Skeletal muscle satellite cell (primary cell): ENCODE results near the gene APBB3.
A peak's percentile ranks its signal among the peaks of the same experiment; 100 is the strongest.

Experiments
- H3K27me3 ChIP-seq: 2 replicates; pipeline ENCODE4 v1.7.0; 2013; ENCODE audit warnings: low read length; ENCODE audit not compliant: control insufficient read depth, insufficient read depth
- H3K36me3 ChIP-seq: 2 replicates; pipeline ENCODE4 v1.7.0; 2013; ENCODE audit warnings: mild to moderate bottlenecking, control low read depth, low read length; ENCODE audit not compliant: insufficient read depth
- H3K4me1 ChIP-seq: 2 replicates; pipeline ENCODE4 v1.7.0; 2013; ENCODE audit warnings: low read length; ENCODE audit not compliant: control insufficient read depth, insufficient read depth
- H3K4me2 ChIP-seq: 2 replicates; pipeline ENCODE4 v1.7.0; 2013; ENCODE audit warnings: mild to moderate bottlenecking, low read length
- H3K4me3 ChIP-seq: 2 replicates; pipeline ENCODE4 v1.7.0; 2013; ENCODE audit warnings: low read length
- H3K9ac ChIP-seq: 2 replicates; pipeline ENCODE4 v1.7.0; 2013; ENCODE audit warnings: mild to moderate bottlenecking, low read depth, low read length, moderate library complexity
- H3K9me3 ChIP-seq: replicated peaks from 2 replicates; pipeline ENCODE4 v1.7.0; 2013; ENCODE audit warnings: mild to moderate bottlenecking, control low read depth, low read length

Gene APBB3

DNA sequence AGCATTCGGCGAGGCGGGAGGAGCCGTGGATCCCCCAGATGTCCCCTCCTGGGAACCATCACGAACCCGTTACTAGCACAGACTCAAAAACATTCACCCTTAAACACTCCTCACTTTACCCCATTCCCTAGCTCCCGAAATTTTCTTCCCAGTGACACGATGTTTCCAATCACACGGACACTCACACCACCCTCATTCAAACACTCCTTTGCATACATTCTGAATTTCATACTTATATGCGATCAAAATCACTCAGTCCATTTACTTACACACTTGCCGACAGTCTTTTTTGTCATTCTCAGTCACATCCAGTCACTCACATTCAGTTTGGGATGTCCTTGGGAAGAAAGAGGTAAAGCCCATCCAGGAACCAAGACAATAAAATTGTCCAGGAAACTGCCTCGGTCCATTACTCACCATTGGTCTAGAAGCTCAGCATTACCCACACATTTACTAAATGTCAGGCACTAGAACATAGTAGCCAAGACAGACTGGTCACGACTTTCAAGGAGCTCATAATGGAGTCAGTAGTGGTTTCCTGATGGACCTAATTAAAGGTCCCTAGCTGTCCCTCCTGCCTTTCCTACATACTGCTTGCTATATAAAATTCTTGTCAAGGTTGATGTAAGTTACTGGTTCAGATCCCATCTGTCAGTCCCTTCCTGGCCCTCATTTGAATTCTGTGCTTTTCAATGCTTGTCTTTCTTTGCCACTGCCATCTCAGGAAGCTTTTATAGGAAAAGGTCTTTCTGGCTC is 804 bp upstream of the APBB3 start:
- Histone ChIP-seq H3K36me3 (peaks cover 28% of the 10 kb centered on the region), H3K4me3 (peak overlapping the region; percentile 94), H3K9ac (peak overlapping the region; percentile 95), H3K27me3 (no peaks in the 10 kb centered on the region), H3K4me2 (peak overlapping the region; percentile 88), H3K4me1 (peaks cover 18% of the 10 kb centered on the region), H3K9me3 (no peaks in the 10 kb centered on the region)

DNA sequence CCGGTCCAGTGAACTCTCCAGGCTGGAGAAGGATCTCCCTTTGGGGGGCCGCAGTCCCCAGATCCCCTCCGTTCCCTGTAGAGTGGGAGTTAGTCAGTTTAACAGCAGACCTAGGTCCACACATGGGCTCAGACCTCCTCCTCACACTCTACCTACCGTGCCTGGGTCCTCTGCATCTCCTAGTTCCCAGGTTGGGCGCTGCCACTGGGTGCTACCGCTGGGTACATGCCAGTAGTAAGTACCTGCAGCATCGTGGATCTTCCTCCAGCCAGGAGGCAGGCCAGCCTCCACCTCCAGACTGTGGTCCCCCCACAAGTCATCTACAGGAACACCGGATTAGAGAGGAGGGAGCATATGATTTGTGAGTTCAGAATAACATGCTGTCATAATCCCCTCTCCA is 802 bp downstream of the APBB3 start:
- Histone ChIP-seq H3K9me3 (no peaks in the 10 kb centered on the region), H3K4me2 (peak overlapping the region; percentile 88), H3K27me3 (no peaks in the 10 kb centered on the region), H3K36me3 (peaks cover 27% of the 10 kb centered on the region), H3K4me3 (peak overlapping the region; percentile 94), H3K4me1 (peaks cover 18% of the 10 kb centered on the region), H3K9ac (peak overlapping the region; percentile 95)

DNA sequence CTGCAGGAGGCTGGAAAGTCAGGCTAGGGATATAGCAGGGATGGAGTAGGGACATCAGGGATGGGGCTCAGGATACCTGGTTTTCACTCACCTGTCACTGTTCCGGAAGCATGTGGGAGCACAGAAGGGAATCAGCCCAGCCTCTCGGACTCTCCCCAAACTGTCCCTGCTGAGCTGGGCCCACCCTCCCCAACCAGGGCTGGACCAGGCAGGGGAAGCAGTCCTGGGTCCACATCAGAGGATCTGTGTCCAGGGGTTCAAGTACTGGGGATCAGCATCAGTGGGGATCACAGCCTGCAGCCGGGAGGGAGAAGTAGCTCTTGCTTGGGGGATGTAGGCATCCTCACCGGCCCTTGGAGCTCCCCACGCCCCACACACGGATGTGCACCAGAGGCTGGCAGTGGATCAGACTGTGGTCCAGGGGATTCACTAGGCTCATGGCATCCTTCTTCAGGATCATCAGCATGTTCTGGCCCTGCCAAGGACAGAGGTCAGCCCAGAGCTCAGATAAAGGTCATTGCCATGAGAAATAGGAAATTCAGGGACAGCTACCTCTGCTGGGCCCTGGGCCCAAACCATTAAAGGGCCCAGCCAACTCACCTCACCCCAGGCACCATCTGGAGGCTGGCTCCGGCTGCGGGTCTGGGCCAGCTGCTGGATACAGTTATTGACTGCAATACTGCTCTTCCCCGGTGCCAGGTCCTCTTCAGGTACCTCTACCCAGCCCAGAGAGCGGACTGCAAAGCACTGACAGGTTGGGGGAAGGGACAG is 2.5 kb downstream of the APBB3 start:
- Histone ChIP-seq H3K27me3 (no peaks in the 10 kb centered on the region), H3K4me1 (peaks cover 24% of the 10 kb centered on the region), H3K36me3 (peaks cover 11% of the 10 kb centered on the region), H3K9ac (no peak overlapping the region), H3K4me3 (no peak overlapping the region), H3K9me3 (no peaks in the 10 kb centered on the region), H3K4me2 (no peak overlapping the region)

DNA sequence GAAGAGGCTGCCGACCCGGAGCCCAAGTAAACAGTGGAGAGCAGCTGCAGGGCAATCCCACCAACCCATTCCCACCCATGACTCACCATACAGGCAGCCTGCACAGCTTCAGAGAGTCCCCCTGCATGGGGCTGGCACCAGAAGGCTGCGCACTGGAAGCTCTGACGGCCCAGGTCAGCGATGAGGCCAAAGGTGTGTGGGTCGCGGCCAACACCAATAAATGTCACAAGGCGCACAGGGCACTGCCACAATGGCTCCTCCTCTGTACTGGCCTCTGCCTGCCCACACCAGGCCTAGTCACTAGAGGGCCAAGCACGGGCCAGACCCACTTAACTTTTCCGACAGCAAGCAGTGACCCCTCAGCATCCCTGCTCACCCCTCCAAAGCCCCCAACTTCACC is 4.2 kb downstream of the APBB3 start:
- Histone ChIP-seq H3K4me3 (no peak overlapping the region), H3K4me1 (peaks cover 27% of the 10 kb centered on the region), H3K36me3 (peaks cover 5% of the 10 kb centered on the region), H3K4me2 (no peak overlapping the region), H3K27me3 (no peaks in the 10 kb centered on the region), H3K9ac (no peak overlapping the region), H3K9me3 (no peaks in the 10 kb centered on the region)

DNA sequence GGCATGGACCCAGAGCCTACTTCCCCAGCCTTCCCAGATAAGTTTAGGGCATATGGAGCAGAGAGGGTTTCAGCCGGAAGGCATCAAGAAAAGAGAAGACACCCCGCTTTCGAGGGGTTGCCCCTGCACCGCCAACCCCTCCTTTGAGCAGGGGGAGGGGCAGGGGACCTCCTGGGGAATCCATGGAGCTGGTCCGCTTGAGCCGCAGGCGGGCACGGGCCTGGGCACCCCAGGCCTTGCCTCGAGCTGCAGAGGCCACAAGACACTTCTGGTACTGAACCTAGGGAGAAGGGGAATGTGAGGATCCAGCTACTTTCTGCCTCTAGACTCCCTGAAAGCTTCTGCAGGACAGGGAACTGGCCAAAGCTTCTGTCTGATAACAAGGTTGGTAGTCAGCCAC is 5.9 kb downstream of the APBB3 start:
- H3K36me3 ChIP-seq: peaks cover 5% of the 10 kb centered on the region
- H3K4me1 ChIP-seq: peaks cover 39% of the 10 kb centered on the region
- no peak overlapping the region for H3K9ac ChIP-seq
- H3K4me3 ChIP-seq: no peak overlapping the region
- H3K9me3 ChIP-seq: no peaks in the 10 kb centered on the region
- H3K27me3 ChIP-seq: no peaks in the 10 kb centered on the region
- no peak overlapping the region for H3K4me2 ChIP-seq

DNA sequence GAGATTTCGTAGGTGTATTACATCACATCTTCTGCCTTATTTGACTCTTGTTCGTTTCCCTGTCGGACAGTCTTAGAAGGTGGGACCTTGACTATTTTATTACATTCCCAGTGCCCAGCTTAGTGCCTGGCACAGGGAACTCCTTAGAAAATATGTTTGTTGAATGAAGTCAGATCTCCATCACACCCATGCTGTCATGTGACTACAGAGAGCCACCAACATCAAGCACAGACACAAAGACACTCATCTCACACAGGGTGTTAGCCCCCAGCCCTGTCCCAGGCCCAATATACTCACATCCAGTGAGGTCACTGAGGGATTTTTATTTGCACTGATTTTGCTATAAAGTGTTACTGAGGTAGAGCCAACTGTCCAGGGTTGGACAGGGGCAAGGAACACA is 6.4 kb downstream of the APBB3 start:
- H3K4me1 ChIP-seq: peaks cover 35% of the 10 kb centered on the region
- H3K4me2 ChIP-seq: peak overlapping the region; percentile 86
- peaks cover 9% of the 10 kb centered on the region for H3K36me3 ChIP-seq
- H3K4me3 ChIP-seq: peak overlapping the region; percentile 95
- no peaks in the 10 kb centered on the region for H3K9me3 ChIP-seq
- peak overlapping the region; percentile 99 for H3K9ac ChIP-seq
- no peaks in the 10 kb centered on the region for H3K27me3 ChIP-seq

DNA sequence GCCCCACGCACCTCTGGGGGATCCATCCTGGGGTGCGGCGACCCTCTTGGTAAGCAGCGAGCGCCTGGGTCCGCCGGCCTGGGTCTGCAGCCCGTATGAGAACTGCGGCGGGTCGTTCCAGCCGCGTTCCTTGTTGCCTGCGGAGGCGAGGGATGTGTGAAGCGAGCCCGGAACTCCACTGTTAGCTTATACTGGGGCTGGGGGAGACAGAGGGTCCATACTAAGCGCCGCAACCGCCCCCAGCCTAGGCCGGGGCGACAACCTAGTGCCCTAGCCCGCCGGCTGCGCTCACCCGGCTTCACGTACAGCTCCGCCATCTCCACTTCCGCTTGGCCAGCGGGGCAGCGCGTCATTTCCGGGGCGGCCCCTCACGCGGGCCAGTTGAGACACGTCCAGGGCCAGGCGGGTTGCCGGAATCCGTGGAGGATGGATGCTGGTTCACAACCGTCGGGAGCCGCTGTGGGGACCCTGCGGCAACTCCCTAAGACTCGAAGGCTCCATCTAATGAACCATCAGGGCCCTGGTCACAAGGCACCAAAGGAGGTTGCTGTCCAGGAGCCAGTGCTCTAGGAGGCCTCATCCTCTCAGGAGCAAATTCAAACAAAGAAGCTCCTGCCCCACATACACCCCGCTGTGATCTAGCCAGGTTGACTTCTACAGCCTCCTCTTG is 7.1 kb downstream of the APBB3 start, which contains the start of gene SRA1:
Gene SRA1, minus strand, starts transcription at position 338 of the 670 bp plus-strand sequence. Its CDS starts 21 bp downstream, at position 317.
- Histone ChIP-seq H3K9ac (peak within 1 kb of the TSS; percentile 99), H3K9me3 (no peaks in the 10 kb centered on the region), H3K4me3 (peak within 1 kb of the TSS; percentile 95), H3K4me1 (peaks cover 35% of the 10 kb centered on the region), H3K27me3 (no peaks in the 10 kb centered on the region), H3K4me2 (peak within 1 kb of the TSS; percentile 86), H3K36me3 (peaks cover 9% of the 10 kb centered on the region)

DNA sequence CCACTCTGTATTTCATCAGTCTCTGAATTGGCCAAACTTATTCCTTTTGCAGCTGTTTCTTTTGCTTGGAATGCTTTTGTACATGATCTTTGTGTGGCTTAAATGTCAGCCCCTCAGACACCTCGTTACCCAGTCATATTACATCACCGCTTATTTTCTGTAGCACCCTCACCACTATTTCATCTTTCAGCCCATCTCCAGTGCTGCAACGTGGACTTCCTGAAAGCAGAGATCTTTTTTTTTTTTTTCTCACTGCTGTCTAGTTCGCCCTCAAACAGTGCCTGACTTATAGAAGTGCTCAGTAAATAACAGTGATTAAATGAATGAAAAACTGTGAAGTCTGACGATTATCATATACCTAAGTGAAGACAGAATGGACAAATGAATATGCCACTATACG is 8.0 kb downstream of the APBB3 start:
- Histone ChIP-seq H3K4me2 (peak overlapping the region; percentile 86), H3K4me1 (peaks cover 35% of the 10 kb centered on the region), H3K9ac (peak overlapping the region; percentile 99), H3K4me3 (peak overlapping the region; percentile 95), H3K27me3 (no peaks in the 10 kb centered on the region), H3K9me3 (no peaks in the 10 kb centered on the region), H3K36me3 (peaks cover 11% of the 10 kb centered on the region)

DNA sequence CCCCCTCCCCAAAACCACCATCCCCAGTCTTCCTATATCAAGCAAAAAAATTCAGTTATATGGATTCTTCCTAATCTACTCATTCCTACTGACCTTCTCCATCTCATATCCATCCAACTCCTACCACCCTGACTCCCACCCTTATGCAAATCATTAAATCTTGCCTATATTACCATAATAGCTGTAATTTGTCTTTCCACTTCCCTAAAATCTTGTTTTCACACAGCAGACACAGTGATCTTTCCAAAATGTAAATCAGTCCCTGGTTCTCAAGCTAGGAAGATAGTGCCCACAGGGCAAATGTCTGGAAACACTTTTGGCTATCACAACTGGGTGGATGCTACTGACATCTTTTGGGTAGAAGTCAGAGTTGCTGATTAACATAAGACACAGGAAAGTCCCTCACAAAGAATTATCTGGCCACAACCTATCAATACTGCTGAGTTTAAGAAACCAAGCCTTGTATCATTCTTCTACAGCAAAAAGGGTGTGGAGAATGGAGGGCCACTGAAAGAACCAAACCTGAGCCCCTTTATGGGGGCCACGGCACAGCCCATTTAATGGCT is 8.6 kb downstream of the APBB3 start:
- H3K9me3 ChIP-seq: no peaks in the 10 kb centered on the region
- peak overlapping the region; percentile 86 for H3K4me2 ChIP-seq
- H3K27me3 ChIP-seq: no peaks in the 10 kb centered on the region
- H3K9ac ChIP-seq: peak overlapping the region; percentile 99
- H3K4me3 ChIP-seq: peak overlapping the region; percentile 95
- peaks cover 35% of the 10 kb centered on the region for H3K4me1 ChIP-seq
- H3K36me3 ChIP-seq: peaks cover 17% of the 10 kb centered on the region

DNA sequence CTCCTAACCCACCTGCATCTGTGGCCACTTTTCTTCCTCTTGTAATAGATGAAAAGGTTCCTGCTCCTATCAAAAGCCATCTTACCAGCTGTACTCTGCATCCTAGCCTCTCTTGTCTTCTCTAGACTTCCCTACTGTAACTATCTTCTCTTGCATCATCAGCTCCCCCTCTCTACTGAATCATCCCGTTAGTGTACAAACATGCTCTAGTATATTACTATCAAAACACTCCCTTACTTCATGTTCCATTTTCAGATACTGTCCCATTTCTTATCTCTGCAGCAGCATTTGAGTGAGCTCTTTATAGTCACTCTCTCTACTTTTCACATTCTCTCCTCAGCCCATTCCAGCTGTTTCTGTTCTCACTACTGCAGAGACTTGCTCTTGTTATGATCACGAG is 9.9 kb downstream of the APBB3 start:
- H3K9ac ChIP-seq: no peak overlapping the region
- no peak overlapping the region for H3K4me3 ChIP-seq
- H3K36me3 ChIP-seq: peaks cover 31% of the 10 kb centered on the region
- H3K4me2 ChIP-seq: peak overlapping the region; percentile 59
- H3K9me3 ChIP-seq: no peaks in the 10 kb centered on the region
- H3K27me3 ChIP-seq: no peaks in the 10 kb centered on the region
- peaks cover 38% of the 10 kb centered on the region for H3K4me1 ChIP-seq

DNA sequence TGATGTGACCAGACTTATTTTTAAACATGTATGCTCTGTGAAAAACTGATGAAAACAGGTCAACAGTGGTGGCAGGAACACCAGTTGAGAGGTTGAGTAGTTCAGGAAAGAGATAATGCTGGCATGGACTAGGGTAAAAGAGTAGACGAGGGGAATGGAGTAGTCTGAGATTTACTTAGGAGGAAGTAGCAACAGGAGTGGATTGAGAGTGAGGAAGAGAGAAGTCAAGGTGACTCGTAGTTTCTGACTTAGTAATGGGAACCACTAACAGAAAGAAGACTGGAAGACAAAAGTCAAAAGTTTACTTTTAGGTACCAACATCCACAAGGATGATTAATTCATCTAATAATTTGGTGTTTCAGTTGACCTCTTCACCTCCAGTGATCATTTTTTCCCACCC is 10.7 kb downstream of the APBB3 start:
- Histone ChIP-seq H3K4me3 (no peak overlapping the region), H3K4me2 (peak overlapping the region; percentile 5), H3K27me3 (no peaks in the 10 kb centered on the region), H3K36me3 (peaks cover 39% of the 10 kb centered on the region), H3K9me3 (no peaks in the 10 kb centered on the region), H3K9ac (no peak overlapping the region), H3K4me1 (peaks cover 46% of the 10 kb centered on the region)
